ENCODE data around the gene IFRD2.
"Not testable (repeated sequence)": the region's sequence is repeated elsewhere in the genome, so short reads cannot be mapped to it uniquely, and the experiment has no call there.

IFRD2 gene

GRCh38 chr3:50245831-50246516 lies 46.3 kb downstream of the IFRD2 start:
- DNase-seq, result peak; percentile 86 to 97 (median 92)

GRCh38 chr3:50245251-50245745 lies 46.9 kb downstream of the IFRD2 start:
- no peak for DNase-seq

- not testable (repeated sequence) for DNase-seq
These were observed 47.4 kb downstream of the IFRD2 start for GRCh38 chr3:50244813-50245212.

GRCh38 chr3:50243543-50243895 lies 48.7 kb downstream of the IFRD2 start:
- DNase-seq, result no peak

GRCh38 chr3:50242851-50243542 lies 49.2 kb downstream of the IFRD2 start:
- DNase-seq, result peak in 3 of 5 experiments; percentile 22 to 48 (median 27)

GRCh38 chr3:50242381-50242770 lies 49.9 kb downstream of the IFRD2 start:
- DNase-seq, result peak in 1 of 5 experiments; percentile 48

GRCh38 chr3:50241713-50242380 lies 50.4 kb downstream of the IFRD2 start:
- DNase-seq, result no peak

GRCh38 chr3:50241163-50241562 lies 51.1 kb downstream of the IFRD2 start:
- no peak for DNase-seq

- no peak for DNase-seq
These were observed 52.6 kb downstream of the IFRD2 start for GRCh38 chr3:50239649-50240048.

- DNase-seq, result peak in 1 of 5 experiments; percentile 43
These were observed 53.6 kb downstream of the IFRD2 start for GRCh38 chr3:50238549-50239026.

GRCh38 chr3:50237754-50238548 lies 54.3 kb downstream of the IFRD2 start:
- peak; percentile 69 to 95 (median 83) for DNase-seq

Measured in T-helper 2 cell (primary cell).